DMS 273 treated with DMSO at 0.1 percent for 48 hours (cell line): ENCODE results near the gene AGBL4.

Experiments
- DNase-seq: peaks from one replicate; lab custom pipeline; 2025; lab: John Stamatoyannopoulos, UW

AGBL4 gene

GRCh38 chr1:48940962-48941732, 1082.6 kb downstream of the AGBL4 start:
- DNase-seq: no peak

- DNase-seq: no peak
These were observed 1083.4 kb downstream of the AGBL4 start for GRCh38 chr1:48940354-48940753.

GRCh38 chr1:48939828-48940227, 1083.9 kb downstream of the AGBL4 start:
- DNase-seq: no peak

GRCh38 chr1:48939042-48939441, 1084.7 kb downstream of the AGBL4 start:
- DNase-seq: no peak

- no peak for DNase-seq
These were observed 1086.0 kb downstream of the AGBL4 start for GRCh38 chr1:48937732-48938131.

- DNase-seq: no peak
These were observed 1087.3 kb downstream of the AGBL4 start for GRCh38 chr1:48936436-48936835.

GRCh38 chr1:48932366-48932765, 1091.4 kb downstream of the AGBL4 start:
- DNase-seq: no peak

- no peak for DNase-seq
These were observed 1092.1 kb downstream of the AGBL4 start for GRCh38 chr1:48931506-48932192.

- DNase-seq: no peak
These were observed 1093.7 kb downstream of the AGBL4 start for GRCh38 chr1:48930011-48930410.

- no peak for DNase-seq
These were observed 1099.7 kb downstream of the AGBL4 start for GRCh38 chr1:48924099-48924498.

GRCh38 chr1:48923116-48923515, 1100.6 kb downstream of the AGBL4 start:
- DNase-seq: no peak

GRCh38 chr1:48920851-48921250, 1102.9 kb downstream of the AGBL4 start:
- DNase-seq: no peak

GRCh38 chr1:48917901-48918603, 1105.7 kb downstream of the AGBL4 start:
- DNase-seq: no peak

GRCh38 chr1:48917070-48917454, 1106.7 kb downstream of the AGBL4 start:
- no peak for DNase-seq

GRCh38 chr1:48916130-48917069, 1107.4 kb downstream of the AGBL4 start:
- peak; percentile 34 for DNase-seq

GRCh38 chr1:48908606-48909005, 1115.1 kb downstream of the AGBL4 start:
- no peak for DNase-seq

- no peak for DNase-seq
These were observed 1117.0 kb downstream of the AGBL4 start for GRCh38 chr1:48906729-48907128.

GRCh38 chr1:48906164-48906563, 1117.6 kb downstream of the AGBL4 start:
- DNase-seq: no peak

GRCh38 chr1:48903291-48903690, 1120.5 kb downstream of the AGBL4 start:
- DNase-seq: no peak

GRCh38 chr1:48898894-48899293, 1124.9 kb downstream of the AGBL4 start:
- no peak for DNase-seq

GRCh38 chr1:48889615-48890014, 1134.1 kb downstream of the AGBL4 start:
- DNase-seq: no peak

- DNase-seq: no peak
These were observed 1134.7 kb downstream of the AGBL4 start for GRCh38 chr1:48889082-48889481.
